ENCODE measurements around the gene NUDT1.

The NUDT1 gene

DNA sequence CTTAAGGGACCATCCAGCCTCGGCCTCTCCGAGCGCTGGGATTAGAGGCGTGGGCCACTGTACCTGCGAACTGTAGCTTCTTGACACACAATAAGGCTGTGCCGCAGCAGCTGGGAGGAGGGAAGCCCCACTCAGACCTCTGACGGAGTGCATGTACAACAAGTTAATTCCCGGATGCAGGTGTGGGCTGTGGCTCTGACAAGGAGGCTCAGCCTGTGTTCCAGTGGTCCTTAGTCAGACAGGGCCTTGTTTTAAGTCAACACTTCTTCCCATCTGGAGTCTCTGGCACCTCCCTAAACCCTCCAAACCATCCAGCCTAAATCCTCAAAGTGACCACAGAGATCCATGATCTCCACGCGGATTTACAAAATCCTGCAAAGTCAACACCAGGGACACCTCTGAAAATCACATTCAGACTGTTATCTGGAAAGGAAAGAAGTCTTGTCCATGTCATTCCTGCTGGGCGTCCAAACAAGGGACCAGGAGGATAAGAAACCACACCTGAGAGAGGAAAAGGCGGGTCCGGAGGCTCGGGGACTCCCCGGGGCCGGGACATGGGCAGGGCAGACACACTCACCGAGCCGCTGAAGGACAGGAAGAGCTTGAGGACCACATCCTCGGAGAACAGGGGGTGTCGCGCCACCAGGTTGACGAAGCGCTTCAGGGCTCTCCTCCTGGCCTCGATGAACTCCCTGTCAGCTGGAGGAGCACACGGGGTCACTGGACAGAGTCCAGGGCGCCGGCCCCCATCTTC lies 29.4 kb downstream of the NUDT1 start:
- DNase-seq = no peak

DNA sequence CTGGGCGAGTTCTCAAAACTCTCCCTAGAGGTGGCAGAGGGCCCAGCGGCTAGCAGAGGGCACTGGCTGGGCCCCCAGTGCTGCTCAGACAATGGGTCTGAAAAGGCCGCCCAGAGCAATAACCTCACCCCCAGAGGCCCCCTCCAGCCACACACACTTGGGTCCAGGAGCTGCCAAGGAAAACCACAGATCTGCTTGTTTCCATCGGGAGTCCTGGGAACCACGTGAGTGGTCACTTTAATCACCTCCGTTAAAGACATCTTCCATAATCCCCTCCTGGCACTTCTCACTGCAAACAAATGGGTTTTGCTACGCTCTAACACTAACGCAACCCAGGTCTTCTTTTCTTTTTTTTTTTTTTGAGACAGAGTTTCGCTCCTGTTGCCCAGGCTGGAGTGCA lies 30.0 kb downstream of the NUDT1 start:
- no peak for DNase-seq

DNA sequence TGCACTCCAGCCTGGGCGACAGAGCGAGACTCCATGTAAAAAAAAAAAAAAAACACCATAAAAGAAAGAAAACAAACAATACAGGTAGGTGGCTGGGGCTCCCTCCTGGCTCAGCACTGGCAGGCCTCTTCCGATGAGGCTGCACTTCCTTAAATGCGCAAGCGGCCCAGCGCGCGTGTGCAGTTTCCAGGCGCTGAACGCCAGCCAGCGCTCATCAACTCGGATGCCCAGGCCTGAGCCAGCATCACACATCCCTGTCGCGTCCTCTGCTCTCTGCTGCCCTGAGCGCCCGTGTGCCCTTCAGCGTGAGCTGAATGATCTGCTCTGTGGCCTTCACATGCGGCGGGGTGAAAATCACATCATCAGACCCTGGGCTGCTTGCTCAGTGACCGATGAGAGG lies 31.8 kb downstream of the NUDT1 start:
- DNase-seq = no peak

DNA sequence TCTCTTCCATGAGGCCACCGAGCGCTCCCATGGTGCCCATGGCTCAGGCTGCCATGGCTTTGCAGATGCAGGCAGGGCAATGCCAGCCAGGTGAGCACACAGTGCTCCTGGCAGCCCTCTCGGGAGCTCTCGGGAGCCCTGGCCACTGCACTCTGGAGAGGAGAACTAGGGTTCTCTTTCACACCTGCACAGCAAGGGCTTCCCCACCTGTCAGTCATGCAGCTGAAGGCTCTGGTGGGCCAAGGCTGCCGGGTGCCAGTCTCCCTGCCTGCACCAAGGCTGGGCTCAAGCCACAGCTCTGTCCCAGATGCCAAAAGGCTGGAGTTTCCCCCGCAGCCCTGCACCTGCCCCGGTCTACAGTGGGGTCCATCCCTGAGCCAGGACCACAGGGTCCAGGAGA lies 32.6 kb downstream of the NUDT1 start:
- no peak for DNase-seq

DNA sequence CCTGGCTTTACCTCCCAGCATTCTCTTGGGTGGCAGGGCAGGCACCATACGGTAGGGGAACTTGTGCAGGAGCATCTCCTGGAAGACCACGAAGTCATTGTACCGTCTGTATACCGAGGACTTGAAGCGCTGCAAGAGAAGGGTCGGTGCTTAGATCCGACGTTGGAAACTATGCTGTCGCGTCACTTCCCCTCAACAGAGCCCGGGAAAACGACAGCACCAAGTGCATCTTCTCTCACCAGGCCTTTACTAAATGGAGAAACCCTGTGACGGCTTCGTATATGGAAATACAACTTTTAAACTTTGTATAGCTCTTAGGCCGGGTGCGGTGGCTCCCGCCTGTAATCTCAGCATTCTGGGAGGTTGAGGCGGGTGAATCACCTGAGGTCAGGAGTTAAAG lies 33.1 kb downstream of the NUDT1 start:
- DNase-seq = no peak

DNA sequence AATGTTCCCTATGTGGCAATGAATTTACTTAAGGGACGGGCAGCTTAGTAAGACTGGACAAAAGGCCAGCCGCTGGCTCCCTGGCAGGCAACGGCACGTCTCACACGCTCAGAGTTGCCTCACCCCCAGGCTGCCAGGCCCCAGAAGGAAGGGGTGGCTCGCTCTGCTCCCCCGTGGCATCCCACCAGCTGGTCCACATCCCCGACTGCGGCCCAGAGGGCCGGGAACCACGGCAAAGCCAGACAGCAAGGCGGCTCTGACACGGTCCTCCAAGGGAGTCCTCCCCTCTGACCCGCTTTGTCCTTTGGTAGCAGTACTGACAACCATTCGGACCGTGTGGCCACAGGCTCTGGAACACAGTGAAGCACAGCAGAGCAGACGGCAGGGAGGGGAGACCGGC lies 34.1 kb downstream of the NUDT1 start:
- no peak for DNase-seq

DNA sequence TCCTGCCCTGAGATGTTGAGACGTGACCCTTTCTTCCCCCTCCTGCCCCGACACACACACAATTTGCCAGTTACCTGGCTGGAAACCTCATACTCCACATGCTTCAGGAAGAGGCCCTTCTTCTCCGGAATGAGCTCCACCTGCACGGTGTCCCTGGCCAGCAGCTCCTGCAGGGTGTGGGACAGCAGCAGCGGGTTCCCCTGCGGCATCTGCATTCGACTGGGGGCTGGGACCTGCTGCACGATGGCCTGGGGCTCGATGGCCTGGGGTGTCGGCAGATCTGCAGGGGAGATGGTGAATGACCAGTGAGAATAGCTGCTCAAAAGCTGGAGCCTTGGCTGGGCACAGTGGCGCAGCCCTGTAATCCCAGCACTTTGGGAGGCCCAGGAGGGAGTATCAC lies 36.0 kb downstream of the NUDT1 start:
- DNase-seq = no peak

DNA sequence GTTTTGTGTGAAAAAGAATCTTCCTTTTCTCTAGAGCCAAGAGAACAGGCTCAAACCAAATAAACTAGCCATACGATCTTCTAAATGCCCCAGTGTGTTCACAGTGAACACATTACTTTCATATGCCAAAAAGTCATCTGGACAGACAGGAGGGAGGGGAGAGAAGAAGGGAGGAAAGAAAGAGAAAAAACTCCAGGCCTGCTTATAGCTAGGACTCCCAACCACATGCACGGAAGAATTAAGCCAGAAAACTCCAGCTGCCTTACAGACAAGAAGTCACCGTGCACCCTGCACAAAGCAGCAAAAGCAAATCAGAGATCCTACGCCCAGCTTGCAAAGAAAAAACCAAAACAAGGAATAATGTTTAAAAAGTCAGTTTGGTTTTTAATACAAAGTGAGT lies 37.9 kb downstream of the NUDT1 start:
- no peak for DNase-seq

DNA sequence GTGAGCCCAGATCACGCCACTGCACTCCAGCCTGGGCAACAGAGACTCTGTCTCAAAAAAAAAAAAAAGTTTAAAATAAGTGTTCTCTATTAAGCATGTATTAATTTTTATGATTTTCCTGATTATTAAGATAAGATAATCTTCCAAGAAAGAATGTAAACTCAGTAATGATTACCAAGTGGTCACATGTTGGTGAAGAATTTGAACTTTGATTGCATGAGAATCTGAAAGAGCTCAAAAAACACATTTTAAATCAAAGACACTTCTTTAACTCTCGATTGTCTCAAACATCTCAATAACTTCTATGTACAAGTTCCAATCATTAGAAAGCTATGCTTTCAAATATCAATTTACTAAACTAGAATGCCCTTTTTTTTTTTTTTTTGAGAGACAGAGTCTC lies 38.4 kb downstream of the NUDT1 start:
- no peak for DNase-seq

DNA sequence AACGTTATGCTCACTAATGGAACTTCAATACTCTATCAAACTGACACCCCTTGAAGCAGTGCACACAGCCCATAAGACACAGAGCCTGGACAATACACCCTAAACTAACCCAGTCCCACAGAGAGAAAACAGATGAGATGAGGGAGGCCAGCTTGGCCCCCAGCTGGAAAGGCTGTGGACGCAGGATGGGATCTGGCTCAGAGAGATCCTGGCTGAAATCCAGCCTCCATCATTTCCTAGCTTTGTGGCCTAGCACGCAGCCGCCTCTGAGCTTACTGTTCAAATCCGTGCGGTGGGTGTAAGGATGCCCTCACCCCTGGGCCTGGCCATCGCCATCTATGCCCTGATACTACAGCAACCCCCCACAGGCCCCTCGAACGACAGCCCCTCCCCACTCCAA lies 39.5 kb downstream of the NUDT1 start:
- DNase-seq = no peak

DNA sequence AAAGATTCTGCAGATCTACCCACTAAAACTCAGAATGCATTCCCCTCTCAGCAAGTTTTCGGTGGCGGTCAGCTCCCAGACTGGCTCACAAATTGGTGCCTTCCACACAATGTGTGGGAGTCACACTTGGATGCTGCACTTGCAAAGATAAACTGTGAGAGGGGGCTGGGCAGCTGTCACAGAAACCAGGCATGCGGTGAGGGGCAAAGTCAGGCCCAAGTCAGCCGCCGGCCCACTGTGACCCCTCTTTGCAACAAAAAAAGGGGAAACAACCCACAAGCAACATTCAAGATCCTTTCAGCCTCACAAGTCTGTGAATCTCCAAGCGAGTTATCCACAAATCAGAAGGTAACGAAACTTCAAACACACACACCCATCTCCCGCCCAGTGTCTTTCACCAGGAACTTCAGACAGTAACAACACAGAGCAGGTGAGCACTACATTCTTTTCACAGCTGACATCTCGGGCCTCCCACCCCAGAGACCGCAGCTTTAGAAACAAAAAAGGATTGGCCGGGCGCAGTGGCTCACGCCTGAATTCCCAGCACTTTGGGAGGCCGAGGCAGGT lies 40.2 kb downstream of the NUDT1 start:
- no peak for DNase-seq

DNA sequence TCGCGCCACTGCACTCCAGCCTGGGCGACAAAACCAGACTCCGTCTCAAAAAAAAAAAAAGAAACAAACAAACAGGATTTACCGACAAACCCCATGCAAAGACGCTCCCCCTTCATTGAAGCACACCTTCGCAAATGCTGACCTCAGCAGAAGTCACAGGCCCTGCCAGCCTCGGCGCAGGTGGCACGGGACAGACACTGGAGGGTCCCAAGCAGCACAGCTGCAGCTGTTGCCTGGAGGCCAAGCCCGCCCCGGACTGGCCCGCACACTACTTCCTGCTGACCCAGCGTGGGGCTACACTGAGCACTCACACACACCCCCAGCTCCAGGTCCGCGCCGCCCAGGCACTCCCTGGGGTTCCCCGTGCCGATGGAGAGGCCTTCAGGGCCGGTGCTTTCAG lies 41.0 kb downstream of the NUDT1 start:
- DNase-seq = no peak

DNA sequence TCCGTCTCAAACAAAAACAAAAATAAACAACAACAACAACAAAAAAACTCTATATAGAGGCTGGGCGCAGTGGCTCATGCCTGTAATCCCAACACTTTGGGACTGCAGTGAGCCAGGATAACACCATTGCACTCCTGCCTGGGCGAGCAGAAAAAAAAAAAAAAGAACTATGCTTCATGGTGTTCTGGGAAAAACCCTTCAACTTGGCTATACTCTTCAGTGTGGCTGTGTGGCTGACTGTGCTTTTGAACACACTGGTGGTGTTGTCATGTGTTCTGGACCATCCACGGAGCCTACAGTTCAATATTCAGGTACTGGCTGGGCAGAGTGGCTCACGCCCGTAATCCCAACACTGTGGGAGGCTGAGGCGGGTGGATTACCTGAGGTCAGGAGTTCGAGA lies 45.7 kb downstream of the NUDT1 start:
- DNase-seq = no peak

DNA sequence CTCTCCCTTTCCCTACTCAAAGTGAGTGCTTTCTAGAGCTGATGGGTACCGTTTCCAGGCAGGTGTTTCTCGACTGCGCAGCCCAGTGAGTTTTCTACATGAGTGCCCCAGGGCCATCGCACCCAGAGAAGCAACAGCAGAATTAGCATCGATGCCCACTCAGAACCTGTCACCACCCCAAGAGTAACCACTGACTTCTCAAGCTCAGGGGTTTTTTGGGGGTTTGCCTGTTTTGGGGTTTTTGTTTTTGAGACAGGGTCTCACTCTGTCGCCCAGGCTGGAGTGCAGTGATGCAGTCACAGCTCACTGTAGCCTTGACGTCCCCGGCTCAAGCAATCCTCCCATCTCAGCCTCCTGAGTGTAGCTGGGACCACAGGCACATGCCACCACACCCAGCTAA lies 46.5 kb downstream of the NUDT1 start:
- DNase-seq = no peak

DNA sequence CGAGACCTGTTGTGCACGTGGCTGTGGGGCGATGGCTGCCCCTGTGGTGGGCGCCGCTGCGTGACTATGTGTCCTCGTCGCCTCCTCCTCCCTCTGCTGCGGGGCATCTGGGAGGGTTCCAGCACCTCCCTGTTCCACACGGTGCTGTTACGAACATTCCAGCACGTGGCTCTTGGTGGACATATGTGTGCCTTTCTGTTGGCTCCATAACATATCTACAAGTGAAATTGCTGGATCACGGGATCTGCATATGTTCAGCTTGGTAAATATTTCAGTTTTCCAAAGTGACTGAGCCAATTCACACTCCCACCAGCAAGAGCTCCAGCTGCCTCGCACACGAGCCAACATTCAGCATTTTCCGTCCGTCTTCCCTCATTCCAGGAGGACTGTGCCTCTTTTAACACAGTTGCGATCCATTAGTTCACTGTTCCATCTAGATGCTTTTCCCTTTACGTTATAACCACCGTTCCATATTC lies 47.1 kb downstream of the NUDT1 start:
- no peak for DNase-seq

DNA sequence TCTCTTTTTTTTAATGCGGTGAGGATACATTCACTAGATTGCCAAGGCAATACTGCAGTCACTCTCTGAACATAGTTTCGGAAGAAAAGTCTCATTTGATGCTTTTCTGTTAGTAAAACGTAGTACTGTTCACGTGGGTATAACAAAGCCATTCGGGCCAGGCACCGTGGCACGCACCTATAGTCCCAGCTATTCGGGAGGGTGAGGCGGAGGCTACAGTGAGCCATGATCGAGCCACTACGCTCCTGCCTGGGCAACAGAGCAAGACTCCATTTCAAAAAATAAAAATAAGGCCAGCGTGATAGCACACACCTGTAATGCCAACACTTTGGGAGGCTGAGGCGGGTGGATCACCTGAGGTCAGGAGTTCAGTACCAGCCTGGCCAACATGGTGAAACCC lies 47.6 kb downstream of the NUDT1 start:
- no peak for DNase-seq

DNA sequence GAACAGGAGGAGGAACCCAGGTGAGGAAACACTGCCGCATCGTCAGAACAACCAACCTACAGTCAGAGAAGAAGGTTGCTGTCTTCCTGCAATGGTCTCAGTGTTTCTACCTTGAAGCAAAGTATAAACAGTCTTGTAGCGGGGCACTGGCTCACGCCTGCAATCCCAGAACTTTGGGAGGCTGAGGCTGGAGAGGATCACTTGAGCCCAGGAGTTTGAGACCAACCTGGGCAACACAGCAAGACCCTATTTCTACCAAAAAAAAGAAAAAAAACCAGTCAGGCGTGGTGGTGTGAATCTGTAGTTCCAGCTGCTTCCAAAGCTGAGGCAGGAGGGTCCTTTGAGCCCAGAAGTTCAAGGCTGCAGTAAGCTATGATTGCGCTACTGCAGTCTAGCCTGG lies 48.9 kb downstream of the NUDT1 start:
- DNase-seq = no peak

DNA sequence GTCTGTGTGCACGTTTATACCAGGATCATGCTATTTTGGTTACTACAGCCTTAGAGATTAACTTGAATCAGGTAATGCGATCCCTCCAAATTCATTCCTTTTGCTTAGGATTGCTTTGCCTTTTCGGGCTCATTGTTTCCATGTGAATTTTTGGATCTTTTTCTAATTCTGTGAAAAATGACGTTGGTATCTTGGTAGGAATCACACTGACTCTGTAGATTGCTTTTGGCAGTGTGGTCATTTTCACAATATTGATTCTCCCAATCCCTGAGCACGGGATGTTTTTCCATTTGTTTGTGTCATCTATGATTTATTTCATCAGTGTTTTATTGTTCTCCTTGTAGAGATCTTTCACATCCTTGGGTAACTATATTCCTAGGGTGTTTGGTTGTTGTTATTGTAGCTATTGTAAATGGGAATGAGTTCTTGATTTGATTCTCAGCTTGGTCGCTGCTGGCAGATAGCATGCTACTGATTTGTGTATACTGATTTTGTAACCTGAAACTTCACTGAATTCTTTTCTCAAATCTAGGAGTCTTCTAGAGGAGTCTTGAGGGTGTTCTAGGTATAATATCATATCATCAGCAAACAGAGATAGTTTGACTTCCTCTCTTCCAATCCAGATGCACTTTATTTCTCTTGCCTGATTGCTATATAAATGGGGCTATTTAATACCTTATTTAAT lies 54.1 kb downstream of the NUDT1 start:
- no peak for DNase-seq

DNA sequence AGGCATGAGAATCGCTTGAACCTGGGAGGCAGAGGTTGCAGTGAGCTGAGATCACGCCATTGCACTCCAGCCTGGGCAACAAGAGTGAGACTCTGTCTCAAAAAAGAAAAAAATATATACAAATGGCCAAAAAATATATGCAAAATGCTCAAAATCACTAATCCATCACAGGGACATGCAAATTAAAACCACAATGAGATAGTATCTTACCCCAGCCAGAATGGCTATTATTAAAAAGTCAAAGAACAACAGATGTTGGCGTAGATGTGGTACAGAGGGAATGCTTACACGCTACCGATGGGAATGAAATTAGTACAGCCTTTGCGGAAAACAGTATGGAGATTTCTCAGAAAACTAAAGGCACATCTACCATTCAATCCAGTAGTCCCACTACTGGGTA lies 54.8 kb downstream of the NUDT1 start:
- DNase-seq = no peak

DNA sequence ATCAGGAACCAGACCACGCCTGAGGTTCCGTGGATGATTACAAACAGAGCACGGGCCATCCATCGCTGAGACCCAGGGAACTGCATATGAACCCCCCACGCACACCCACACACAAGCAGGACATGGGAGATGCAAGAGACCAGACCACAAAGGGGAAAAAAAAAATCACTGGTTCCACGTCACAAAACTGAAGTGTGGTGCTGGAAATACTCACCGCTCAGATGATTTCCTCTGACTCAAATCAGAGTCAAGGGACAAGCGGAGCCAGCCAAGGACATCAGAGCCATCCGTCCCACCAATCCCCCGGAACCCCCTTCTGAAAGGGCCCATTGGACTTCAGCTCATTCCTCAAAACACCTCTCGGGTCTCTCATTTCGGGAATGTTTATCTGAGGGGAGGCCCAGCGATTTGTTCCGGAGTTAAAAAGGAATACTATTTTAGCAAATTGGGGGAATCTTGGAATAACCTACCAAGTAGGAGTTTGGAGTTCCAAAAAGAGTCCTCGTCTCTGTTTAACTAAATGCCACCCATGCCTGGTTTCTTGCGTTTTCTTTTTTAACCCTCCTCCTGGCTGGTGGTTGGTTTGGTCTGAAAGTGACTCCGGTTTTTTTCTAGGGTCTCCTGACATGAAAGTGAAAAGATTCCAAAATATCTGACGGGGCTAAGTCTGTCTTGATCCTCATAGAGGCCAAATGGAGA lies 57.3 kb downstream of the NUDT1 start:
- DNase-seq = peak; percentile 57

DNA sequence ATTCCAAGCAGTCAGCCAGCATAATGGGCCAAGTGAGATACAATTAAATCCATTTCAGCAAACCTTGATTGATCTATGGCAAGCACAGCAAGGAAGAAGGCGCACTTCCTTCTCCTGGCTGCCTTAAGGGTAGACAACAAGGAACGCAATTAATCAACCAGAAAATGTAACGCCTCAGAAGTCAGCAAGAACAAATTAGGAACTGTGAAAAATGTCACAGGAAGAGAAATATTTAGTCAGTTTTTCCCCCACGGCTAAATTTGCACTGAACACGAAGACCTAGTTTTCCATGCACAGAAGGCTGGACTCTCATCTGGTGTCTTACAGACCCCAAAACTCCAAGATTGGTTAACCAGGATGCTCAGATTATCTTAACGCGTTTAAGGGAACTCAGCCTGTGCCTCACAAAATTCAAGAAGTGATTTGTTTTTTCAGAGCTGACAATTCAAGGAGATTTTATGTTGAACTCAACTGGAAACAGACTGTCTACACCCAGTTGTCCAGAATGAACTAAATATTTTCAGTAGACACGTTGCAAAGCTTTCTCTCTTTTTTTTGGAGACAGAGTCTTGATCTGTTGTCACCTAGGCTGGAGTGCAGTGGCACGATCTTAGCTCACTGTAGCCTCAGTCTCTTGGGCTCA lies 58.0 kb downstream of the NUDT1 start:
- no peak for DNase-seq

All from stimulated activated CD8-positive, alpha-beta memory T cell treated with anti-CD3 and anti-CD28 coated beads, Interleukin-4, amount 100 ng/mL, for 48 hours (primary cell).